GM12878 (cell line): ENCODE measurements around the gene TEN1. TPM values are rescaled to one million over a fixed set of nuclear protein-coding genes. Genes with fewer than 3 reads are reported as not detected.

Experiments used
- ATAC-seq: fragments of 200-7000 bp; cut with Tn5 transposase; 3 replicates; pipeline ENCODE4 v1.9.1; 2020; ENCODE audit warnings: mild to moderate bottlenecking, moderate library complexity
- BruUV-seq: library from RNA; stranded (reverse); fragments of 400-500 nt; replicated peaks from 2 replicates; lab custom pipeline; 2021; lab: Mats Ljungman, UMichigan
- CTCF ChIA-PET: fragments of 300-600 bp; sonication (Branson Sonifier 250); formaldehyde crosslinking; extraction: SDS; loops from one replicate; lab custom pipeline; 2021; ENCODE audit warnings: inconsistent platforms; lab: Yijun Ruan, JAX
- POLR2A ChIA-PET: fragments of 350-600 bp; formaldehyde crosslinking; extraction: SDS; loops from one replicate; lab custom pipeline; 2021; ENCODE audit warnings: inconsistent platforms; lab: Charles Lee
- RAD21 ChIA-PET: fragments of 300-600 bp; sonication (Branson Sonifier 250); formaldehyde crosslinking; loops from one replicate; lab custom pipeline; 2023; ENCODE audit warnings: antibody characterized with exemption; ENCODE audit not compliant: unreplicated experiment; lab: Charles Lee
- SMC1A ChIA-PET: fragments of 300-600 bp; sonication (Branson Sonifier 250); formaldehyde crosslinking; loops from one replicate; lab custom pipeline; 2023; ENCODE audit not compliant: unreplicated experiment, uncharacterized antibody; lab: Charles Lee
- DNase-seq: peaks from one replicate; pipeline ENCODE4 v3.0.0-alpha.2; 2011; ENCODE audit warnings: low read depth, low spot score
- FAIRE-seq: peaks from 3 replicates; lab custom pipeline; 2011; peaks lifted over from hg19 to GRCh38; lab: Jason Lieb, UNC
- H2AFZ ChIP-seq: 2 replicates; pipeline ENCODE4 v1.6.0; 2011; ENCODE audit warnings: low read depth, low read length, control low read depth; ENCODE audit not compliant: control insufficient read depth
- H3K27ac ChIP-seq: 2 replicates; pipeline ENCODE4 v1.5.1; 2011; ENCODE audit warnings: control low read depth; ENCODE audit not compliant: control insufficient read depth, insufficient read depth
- H3K27me3 ChIP-seq, 2 experiments: replicated peaks in 1 of 2; 2 replicates each; pipeline versions ENCODE4 v1.6.0 to v1.6.1; 2011; ENCODE audit warnings: low read length in 1 of 2; ENCODE audit not compliant: control insufficient read depth in 2 of 2, insufficient read depth in 2 of 2
- H3K36me3 ChIP-seq, 2 experiments: 2 replicates each; pipeline ENCODE4 v1.5.1; 2011; ENCODE audit warnings: low read length in 1 of 2; ENCODE audit not compliant: control insufficient read depth in 2 of 2, insufficient read depth in 2 of 2
- H3K4me1 ChIP-seq: 2 replicates; pipeline ENCODE4 v1.6.1; 2011; ENCODE audit warnings: mild to moderate bottlenecking, low read length, moderate library complexity, mixed read lengths; ENCODE audit not compliant: control insufficient read depth, insufficient read depth
- H3K4me2 ChIP-seq: 2 replicates; pipeline ENCODE4 v1.6.0; 2011; ENCODE audit warnings: control low read depth; ENCODE audit not compliant: control insufficient read depth, insufficient read depth
- H3K4me3 ChIP-seq: fragments of 200-600 bp; sonication (generic); 2 replicates; pipeline ENCODE4 v1.5.1; 2016
- H3K79me2 ChIP-seq: 2 replicates; pipeline ENCODE4 v1.6.0; 2011; ENCODE audit warnings: low read length; ENCODE audit not compliant: control insufficient read depth, insufficient read depth
- H3K9ac ChIP-seq: 2 replicates; pipeline ENCODE4 v1.8.0; 2011; ENCODE audit warnings: low read length, control low read depth, mixed read lengths; ENCODE audit not compliant: control insufficient read depth, insufficient read depth
- H3K9me3 ChIP-seq: replicated peaks from 3 replicates; pipeline ENCODE4 v1.5.1; 2011; ENCODE audit warnings: mild to moderate bottlenecking, low read length; ENCODE audit not compliant: control insufficient read depth, insufficient read depth
- H4K20me1 ChIP-seq: 2 replicates; pipeline ENCODE4 v1.6.0; 2011; ENCODE audit not compliant: control insufficient read depth, insufficient read depth
- ATF3 ChIP-seq: IDR thresholded peaks from 2 replicates; pipeline ENCODE4 v1.6.1; 2011; ENCODE audit warnings: low read depth, mild to moderate bottlenecking, low read length, moderate library complexity, borderline replicate concordance; ENCODE audit errors: extremely low read depth
- BMI1 ChIP-seq: fragments of 450-650 bp; IDR thresholded peaks from 2 replicates; pipeline ENCODE4 v1.6.1; 2016; ENCODE audit warnings: mild to moderate bottlenecking, moderate library complexity, borderline replicate concordance
- DPF2 ChIP-seq: fragments of 450-650 bp; IDR thresholded peaks from 2 replicates; pipeline ENCODE4 v1.6.1; 2017; ENCODE audit warnings: mild to moderate bottlenecking
- ETV6 ChIP-seq, 2 experiments: fragments of 450-650 bp in 1 of 2; IDR thresholded peaks in 1 of 2; conservative IDR thresholded peaks in 1 of 2; 2 replicates each; pipeline ENCODE4 v1.6.1; 2014; ENCODE audit warnings: antibody characterized with exemption in 1 of 2, borderline replicate concordance in 1 of 2, low read depth in 1 of 2, mild to moderate bottlenecking in 1 of 2, moderate library complexity in 1 of 2
- FOXM1 ChIP-seq: IDR thresholded peaks from 2 replicates; pipeline ENCODE4 v1.6.1; 2012; ENCODE audit warnings: low read depth, mild to moderate bottlenecking, inconsistent platforms, low read length, moderate library complexity
- MYC ChIP-seq: IDR thresholded peaks from 2 replicates; pipeline ENCODE4 v1.6.1; 2011; ENCODE audit warnings: mild to moderate bottlenecking, low read length, moderate library complexity, inconsistent platforms; ENCODE audit not compliant: insufficient read depth, insufficient replicate concordance, insufficient read length, severe bottlenecking
- NBN ChIP-seq: fragments of 450-650 bp; IDR thresholded peaks from 2 replicates; pipeline ENCODE4 v1.6.1; 2016
- NFIC ChIP-seq: IDR thresholded peaks from 2 replicates; pipeline ENCODE4 v1.6.1; 2012; ENCODE audit warnings: low read depth, mild to moderate bottlenecking, inconsistent platforms, low read length, moderate library complexity
- NFYB ChIP-seq: IDR thresholded peaks from 2 replicates; pipeline ENCODE4 v1.6.1; 2011; ENCODE audit warnings: low read depth, mild to moderate bottlenecking, low read length, improper control_type of control experiment, moderate library complexity; ENCODE audit not compliant: insufficient read depth
- RAD21 ChIP-seq: IDR thresholded peaks from 2 replicates; pipeline ENCODE4 v1.6.1; 2011; ENCODE audit warnings: mild to moderate bottlenecking, low read depth, low read length, moderate library complexity; ENCODE audit not compliant: insufficient read depth
- RAD51 ChIP-seq: fragments of 450-650 bp; IDR thresholded peaks from 2 replicates; pipeline ENCODE4 v1.6.1; 2016; ENCODE audit warnings: moderate library complexity, mild to moderate bottlenecking, inconsistent platforms
- RELA ChIP-seq: fragments of 450-650 bp; IDR thresholded peaks from 2 replicates; pipeline ENCODE4 v1.8.0; 2014; ENCODE audit warnings: borderline replicate concordance; ENCODE audit not compliant: partially characterized antibody
- SUZ12 ChIP-seq: fragments of 200-600 bp; sonication (generic); IDR thresholded peaks from one replicate; pipeline ENCODE4 v1.6.1; 2018; ENCODE audit warnings: antibody characterized with exemption, mild to moderate bottlenecking; ENCODE audit not compliant: unreplicated experiment
- TARDBP ChIP-seq: IDR thresholded peaks from 2 replicates; pipeline ENCODE4 v1.6.1; 2016; ENCODE audit warnings: borderline replicate concordance
- ZBED1 ChIP-seq: IDR thresholded peaks from 2 replicates; pipeline ENCODE4 v1.6.1; 2016; ENCODE audit warnings: borderline replicate concordance
- ZBTB4 ChIP-seq: fragments of 450-650 bp; formaldehyde crosslinking; IDR thresholded peaks from 2 replicates; pipeline ENCODE4 v1.4.0; 2022; ENCODE audit warnings: mild to moderate bottlenecking, moderate library complexity
- ZZZ3 ChIP-seq: IDR thresholded peaks from 2 replicates; pipeline ENCODE4 v1.6.1; 2011; ENCODE audit warnings: low read depth; ENCODE audit not compliant: control insufficient read depth, insufficient read length
- WGBS: methylation state at CpG from one replicate; pipeline ENCODE4 v1.1.6; 2016; ENCODE audit warnings: low lambda C conversion rate; ENCODE audit not compliant: insufficient replicate concordance, insufficient coverage; ENCODE audit errors: missing lambda C conversion rate; 5-methylcytosine and 5-hydroxymethylcytosine counted together
- in situ Hi-C: fragments of 300-500 bp; cut with MboI; formaldehyde crosslinking; loops from 9 replicates; pipeline ENCODE4 v1.14.3; 2018; ENCODE audit warnings: mixed read lengths
- intact Hi-C: fragments of 100-400 bp; cut with micrococcal nuclease; formaldehyde crosslinking; loops from one replicate; pipeline ENCODE4 v1.14.2; 2022; ENCODE audit not compliant: unreplicated experiment
- polyA plus RNA-seq, 11 experiments: library from polyadenylated mRNA; depleted of rRNA in 4 of 11; unstranded in 6 of 11; stranded (reverse) in 5 of 11; fragments of >200 nt; fragmentation: Nextera tagmentation in 4 of 11; fragmentation: Illumina TruSeq in 1 of 11; extraction: Ambion mirVana in 4 of 11; extraction: Trizol in 1 of 11; gene quantifications; 1 replicate in 1 of 11; 2 replicates in 10 of 11; pipeline versions ENCODE4 v1.2.1 to v1.2.3, GENCODE V29; 2011 to 2016; ENCODE audit warnings: inconsistent platforms in 2 of 11, missing spikeins in 2 of 11, low read depth in 1 of 11
- total RNA-seq, 4 experiments: library from RNA; depleted of rRNA in 3 of 4; stranded (reverse); fragments of >200 nt in 3 of 4; fragmentation: Illumina TruSeq in 1 of 4; extraction: Trizol in 1 of 4; gene quantifications; 2 replicates each; pipeline versions ENCODE4 v1.2.1 to v1.2.3, GENCODE V29; 2013 to 2021

TEN1 gene
- total and polyA plus RNA-seq, 10 of the 15 experiments (the other 5 are each of a cell fraction or from before 2014, with no cell fraction given): 1.1 to 33.1 (median 17.4) TPM

- Histone ChIP-seq H3K9ac (no peak overlapping the region), H3K79me2 (no peaks in the 10 kb centered on the region), H4K20me1 (no peaks in the 10 kb centered on the region), H3K36me3 (peaks cover 0 to 2% of the 10 kb centered on the region in 2 experiments; a peak in 1 of 4 replicates), H3K27me3 (no peaks in the 10 kb centered on the region), H3K9me3 (no peaks in the 10 kb centered on the region), H2AFZ (no peak overlapping the region), H3K4me3 (no peak overlapping the region), H3K4me1 (peaks cover under 1% of the 10 kb centered on the region; the same call in 1 of the 2 replicates), H3K27ac (no peak overlapping the region), H3K4me2 (no peak overlapping the region)
- TF ChIP-seq MYC: no peak
- TF ChIP-seq ETV6 (conservative IDR thresholded peaks at IDR 0.05 in 1 of 2, IDR thresholded peaks at IDR 0.05 in 1 of 2; ENCODE audit: borderline replicate concordance in 1 of 2, low read depth in 1 of 2): no peak
- no peak for TF ChIP-seq NFIC
- TF ChIP-seq ZZZ3: no peak
- no peak for TF ChIP-seq ZBED1
- no peak for TF ChIP-seq NBN
- TF ChIP-seq ZBTB4 (CRISPR knock-in tag): no peak
- TF ChIP-seq RAD21: no peak
- TF ChIP-seq ATF3: no peak
- TF ChIP-seq DPF2: no peak
- TF ChIP-seq BMI1: no peak
- no peak for TF ChIP-seq RAD51
- TF ChIP-seq SUZ12: no peak
- no peak for TF ChIP-seq FOXM1
- no peak for TF ChIP-seq NFYB
- TF ChIP-seq TARDBP: no peak
- TF ChIP-seq RELA: no peak
- in situ Hi-C loops: no loop called here
- ChIA-PET POLR2A (no interaction called here), CTCF (no interaction called here), SMC1A (no interaction called here), RAD21 (no interaction called here)
- DNase-seq (no peak), FAIRE-seq (no peak), ATAC-seq (no peak)
- intact Hi-C loops: no loop called here
- BruUV-seq: no TSS peak
- 92% methylated on average over 4 of the region's 4 CpGs for WGBS
Observed at GRCh38 chr17:75985986-75986385, 6.9 kb downstream of the TEN1 start.
